GOT3 (cell line): ENCODE measurements around the gene NTM.
"Not testable (repeated sequence)": the region's sequence is repeated elsewhere in the genome, so short reads cannot be mapped to it uniquely, and the experiment has no call there.

Experiments
- DNase-seq: peaks from one replicate; lab custom pipeline; 2025; ENCODE audit warnings: mixed read lengths; lab: John Stamatoyannopoulos, UW

Gene NTM

GRCh38 chr11:132047167-132047566, 676.8 kb downstream of the NTM start:
- DNase-seq = no peak

GRCh38 chr11:132048040-132048439, 677.6 kb downstream of the NTM start:
- no peak for DNase-seq

- DNase-seq = no peak
Observed at GRCh38 chr11:132049205-132049604, 678.8 kb downstream of the NTM start.

DNA sequence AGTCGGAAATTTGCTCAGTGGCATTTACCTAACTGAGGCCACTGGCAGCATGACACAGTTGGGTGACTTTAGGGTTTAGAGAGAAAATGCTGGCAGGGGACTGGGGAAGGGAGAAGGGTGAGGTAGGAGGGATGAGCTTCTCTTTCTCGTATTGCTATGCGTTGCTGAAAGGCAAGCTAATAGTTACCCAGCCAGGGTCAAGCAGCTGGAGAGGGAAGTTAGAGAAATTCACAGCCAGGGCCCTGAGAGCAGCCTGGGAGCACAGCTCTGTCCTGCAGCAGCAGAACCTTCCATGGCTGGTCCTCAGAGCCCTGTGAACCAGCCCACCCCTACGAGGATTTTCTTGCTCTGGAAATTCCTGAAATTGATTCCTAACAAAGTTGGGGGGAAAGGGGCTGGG, 679.6 kb downstream of the NTM start:
- no peak for DNase-seq

DNA sequence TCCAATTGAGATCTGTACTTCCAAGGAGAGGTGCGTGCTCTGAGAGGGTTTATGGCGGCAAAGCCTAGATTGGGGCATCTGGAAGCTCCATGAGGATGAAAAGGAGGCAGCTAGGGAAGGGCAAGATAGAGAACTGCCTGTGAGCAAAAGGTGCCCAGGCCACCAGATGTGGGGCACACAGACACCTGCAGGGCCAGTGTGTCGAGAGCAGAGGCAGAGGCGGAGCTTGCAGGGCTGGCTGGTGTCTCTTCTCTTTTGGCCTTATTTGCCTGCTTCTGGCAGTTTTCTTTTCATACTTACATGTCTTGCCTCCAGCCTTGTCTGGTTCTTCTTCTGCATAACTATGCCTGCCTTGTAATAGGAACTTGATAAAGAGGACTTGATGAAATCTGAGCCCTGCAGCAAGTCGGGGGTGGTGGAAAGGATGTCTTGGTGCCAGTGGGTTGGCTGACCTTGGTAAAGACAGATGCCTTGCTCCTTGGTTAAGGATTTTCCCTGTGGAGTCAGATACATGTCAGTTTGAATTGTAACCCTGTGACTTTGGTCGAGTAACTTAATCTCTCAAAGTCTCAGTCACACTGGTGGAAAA, 680.3 kb downstream of the NTM start:
- DNase-seq = no peak

DNA sequence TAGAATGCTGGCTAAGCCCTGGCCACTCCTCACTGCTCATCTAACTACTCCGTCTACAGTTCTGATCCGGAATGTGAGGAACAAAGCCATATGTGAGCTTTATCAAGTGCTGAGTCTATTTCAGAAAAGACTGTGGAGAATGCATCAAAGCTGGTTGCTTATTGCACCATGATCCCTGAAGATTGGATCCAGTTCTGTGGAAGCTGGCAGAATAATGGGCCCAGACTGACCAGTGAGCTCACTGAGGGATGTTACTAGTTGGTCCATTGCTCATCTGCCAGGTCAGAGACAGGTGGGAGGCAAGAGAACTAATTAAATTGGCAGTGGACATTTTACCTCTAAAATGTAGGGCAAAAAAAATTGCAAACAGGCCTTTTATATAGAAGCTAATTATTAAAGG, 681.3 kb downstream of the NTM start:
- DNase-seq = no peak

DNA sequence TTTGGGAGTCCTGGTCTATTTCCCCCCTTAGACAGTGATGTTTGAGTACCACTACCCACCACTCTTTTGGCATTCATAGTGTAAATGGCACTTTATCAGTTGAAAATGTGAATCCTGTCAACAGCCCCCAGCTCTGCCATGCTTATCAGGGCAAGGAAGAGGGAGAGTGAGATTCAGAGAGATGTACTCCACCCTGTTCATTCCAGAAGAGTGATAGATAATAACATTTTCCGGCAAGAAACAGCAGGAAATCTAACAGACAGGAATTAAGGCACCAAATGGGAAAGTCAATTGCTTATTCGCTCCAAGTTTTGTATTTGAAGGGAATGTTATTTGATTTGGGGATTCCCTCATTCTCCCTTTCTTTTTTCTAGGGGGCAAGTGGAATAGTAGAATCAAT, 681.9 kb downstream of the NTM start:
- DNase-seq = no peak

DNA sequence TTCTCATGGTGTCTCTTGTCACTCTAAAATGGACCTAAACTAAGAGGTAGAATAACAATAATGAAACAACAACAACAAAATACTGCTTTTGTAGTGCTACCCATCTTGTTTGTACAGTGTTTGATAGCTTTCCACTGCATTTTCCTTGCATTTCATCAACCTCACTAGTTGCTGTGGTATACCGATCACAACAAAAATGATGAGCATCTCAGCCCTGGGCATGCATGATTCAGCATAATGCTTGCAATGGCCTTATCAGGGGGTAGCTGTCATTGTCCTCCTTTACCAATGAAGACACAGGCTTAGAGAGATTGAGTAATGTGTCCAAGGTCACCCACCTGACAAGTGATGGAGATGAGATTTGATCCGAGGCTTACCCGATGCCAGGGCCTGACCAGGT, 682.5 kb downstream of the NTM start:
- DNase-seq = no peak

DNA sequence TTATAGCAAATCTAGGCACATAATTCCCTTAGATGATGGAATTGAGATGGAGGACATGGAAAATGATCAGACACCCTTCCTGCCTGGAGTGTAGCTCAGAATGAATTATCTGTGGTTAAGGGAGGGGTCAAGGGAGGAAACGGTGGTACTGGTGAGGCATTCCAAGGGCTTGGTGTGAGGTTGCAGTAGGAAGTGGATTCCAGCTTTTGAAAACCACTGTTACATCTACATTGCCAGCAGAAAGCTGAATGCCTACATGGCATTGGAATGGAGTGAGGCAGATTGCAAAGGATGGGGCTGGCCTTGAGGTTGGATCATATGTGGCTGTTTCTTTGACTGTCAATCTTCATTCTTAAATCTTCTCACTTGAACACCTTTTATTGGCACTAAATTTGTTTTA, 684.4 kb downstream of the NTM start:
- DNase-seq = no peak

DNA sequence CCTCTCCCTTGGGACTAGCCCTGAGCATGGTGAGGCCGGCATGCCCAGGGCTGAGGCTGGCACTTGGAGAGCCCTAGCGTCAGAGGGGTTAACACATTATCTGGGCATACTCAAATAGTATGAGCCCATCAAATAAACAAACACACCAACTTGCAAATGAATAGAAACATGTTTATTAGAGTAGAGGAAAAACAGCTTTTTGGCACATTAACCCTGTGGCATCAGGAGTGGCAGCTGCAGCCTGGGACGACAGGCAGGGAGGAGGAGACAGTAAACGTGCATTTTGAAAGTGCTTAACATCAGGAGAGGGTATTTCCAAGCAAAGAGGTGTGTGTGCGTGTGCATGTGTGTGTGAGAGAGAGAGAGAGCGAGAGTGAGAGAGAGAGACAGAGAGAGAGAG, 684.9 kb downstream of the NTM start:
- no peak for DNase-seq

DNA sequence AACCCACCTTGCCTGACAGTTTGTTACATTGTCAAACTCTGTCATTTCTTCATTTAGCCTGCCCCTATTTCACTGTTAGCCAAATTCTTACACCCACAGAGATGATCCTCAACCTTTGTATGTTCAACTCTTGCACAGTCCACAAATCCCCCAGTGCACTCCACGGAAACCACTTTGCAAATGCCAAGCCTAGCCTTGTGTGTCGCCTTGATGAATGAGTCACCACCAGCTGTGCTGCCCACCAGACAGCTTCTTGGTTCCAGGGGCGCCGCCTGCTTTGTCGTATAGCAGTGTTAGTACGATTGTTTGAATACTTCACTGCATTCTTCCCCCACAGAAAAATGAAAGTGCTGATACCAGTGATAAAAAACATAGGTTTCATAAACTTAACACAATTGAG, 686.3 kb downstream of the NTM start:
- DNase-seq = no peak

GRCh38 chr11:132057266-132057665, 686.9 kb downstream of the NTM start:
- DNase-seq = no peak

DNA sequence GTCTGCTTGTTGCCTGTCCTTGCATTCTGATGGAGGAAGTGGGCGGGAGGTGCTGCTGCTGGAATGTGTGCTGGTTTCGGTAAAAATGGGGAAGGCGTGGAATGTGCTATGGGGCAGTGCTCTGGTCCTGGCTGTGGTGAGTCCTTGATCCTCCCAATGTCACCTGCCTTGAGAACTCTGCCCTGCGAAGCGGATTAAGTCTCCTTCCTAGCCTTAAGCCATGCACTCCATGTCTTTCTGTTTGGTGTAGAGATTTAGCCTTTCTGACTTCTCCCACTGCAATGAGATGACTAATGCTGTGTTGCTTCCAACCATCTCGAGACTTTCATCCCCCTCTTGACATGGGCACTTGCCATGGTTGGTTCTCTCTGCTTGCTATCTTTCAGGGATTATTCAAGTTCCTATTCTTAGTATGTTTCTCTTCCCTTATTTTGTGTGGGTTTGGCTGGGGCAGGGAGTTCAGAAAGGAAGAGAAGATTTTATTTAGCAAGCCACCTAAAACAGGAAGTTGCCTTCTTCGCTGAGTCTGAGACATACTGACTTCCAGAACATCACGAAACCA, 687.9 kb downstream of the NTM start:
- no peak for DNase-seq

DNA sequence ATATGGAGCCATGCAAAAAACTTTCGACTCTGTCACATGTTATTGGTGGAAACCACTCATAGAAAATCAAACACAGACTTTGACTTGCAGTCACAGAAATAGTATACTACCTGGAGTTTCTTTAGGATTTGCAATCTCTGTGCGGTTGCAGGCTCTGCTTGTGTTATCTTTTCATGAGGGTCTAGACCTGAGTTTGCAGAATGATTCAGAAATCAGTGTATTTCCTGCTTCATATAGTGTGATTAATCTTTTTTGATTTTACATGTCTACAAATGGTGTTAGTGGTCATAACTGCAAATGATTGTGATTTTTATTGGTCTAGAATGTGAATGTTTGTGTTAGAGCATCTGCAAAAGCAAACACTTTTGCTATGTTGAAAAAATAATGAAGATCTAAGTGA, 690.2 kb downstream of the NTM start:
- DNase-seq = no peak

GRCh38 chr11:132062031-132062430, 691.6 kb downstream of the NTM start:
- no peak for DNase-seq

DNA sequence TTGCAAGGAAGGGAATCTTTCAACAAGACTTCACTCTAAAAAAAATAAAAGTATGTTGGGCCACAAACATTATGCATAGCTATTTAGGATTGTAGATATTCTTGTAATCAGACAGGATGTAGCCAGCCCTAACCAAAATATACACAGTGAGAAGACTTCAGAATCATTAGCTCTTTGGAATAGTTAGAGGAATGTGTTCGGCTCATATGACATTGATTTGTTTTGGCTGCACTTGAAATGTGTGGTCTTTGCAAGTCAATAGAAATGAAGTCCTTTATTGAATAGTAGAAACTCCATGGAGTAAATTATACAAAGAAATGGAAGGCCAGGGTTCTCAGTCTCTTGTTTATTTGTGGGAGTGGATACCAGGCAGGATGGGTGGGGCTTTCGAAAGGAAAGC, 692.1 kb downstream of the NTM start:
- DNase-seq = no peak

- no peak for DNase-seq
Observed at GRCh38 chr11:132064987-132065620, 694.7 kb downstream of the NTM start.

GRCh38 chr11:132068556-132068955, 698.1 kb downstream of the NTM start:
- no peak for DNase-seq

- DNase-seq = not testable (repeated sequence)
Observed at GRCh38 chr11:132069593-132069992, 699.2 kb downstream of the NTM start.

DNA sequence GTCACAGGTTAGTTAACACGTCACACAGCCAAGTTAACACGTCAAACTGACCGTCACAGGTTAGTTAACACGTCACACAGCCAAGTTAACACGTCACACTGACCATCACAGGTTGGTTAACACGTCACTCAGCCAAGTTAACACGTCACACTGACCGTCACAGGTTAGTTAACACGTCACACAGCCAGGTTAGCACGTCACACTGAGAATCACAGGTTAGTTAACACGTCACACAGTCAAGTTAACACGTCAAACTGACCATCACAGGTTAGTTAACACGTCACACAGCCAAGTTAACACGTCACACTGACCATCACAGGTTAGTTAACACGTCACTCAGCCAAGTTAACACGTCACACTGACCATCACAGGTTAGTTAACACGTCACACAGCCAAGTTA, 700.5 kb downstream of the NTM start:
- DNase-seq = not testable (repeated sequence)

GRCh38 chr11:132072044-132072857, 701.8 kb downstream of the NTM start:
- DNase-seq = no peak

DNA sequence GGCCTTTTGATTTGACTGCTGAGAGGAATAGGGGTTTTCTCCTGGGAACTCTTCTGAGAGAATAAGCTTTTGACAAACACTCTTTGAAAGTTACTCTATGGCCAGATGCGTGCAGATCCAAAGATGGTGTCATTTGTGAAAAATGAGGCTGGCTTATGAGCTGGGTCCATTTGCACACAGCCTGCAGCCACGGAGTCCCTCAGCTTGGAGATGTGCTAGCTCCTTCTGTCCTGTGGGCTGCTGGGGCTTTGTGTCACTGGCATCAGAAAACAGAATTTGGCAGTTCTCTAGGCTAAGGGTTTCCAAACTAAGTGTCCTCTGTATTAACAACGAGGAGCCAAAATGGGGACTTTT, 702.4 kb downstream of the NTM start:
- DNase-seq = no peak

DNA sequence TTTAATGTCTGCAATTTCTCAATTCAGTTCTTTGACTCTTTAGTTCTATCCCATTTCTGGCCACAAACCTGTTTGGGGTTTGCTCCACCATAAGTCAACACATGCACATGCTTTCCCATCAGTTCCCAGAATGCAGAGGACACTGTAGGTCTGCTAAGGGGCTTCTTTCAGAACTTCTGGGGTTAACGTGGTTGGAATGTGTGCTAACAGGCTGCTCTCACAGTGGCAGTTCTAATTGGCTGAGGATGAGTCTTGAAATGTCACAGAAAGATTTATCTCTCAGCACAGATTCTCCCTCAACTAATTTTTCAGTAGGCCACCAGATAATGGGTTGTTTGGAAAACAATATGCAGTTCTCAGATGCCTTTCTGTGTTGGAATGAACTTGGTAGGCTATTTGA, 703.4 kb downstream of the NTM start:
- no peak for DNase-seq
